Measurements from ENCODE around the gene MPI.

DNA sequence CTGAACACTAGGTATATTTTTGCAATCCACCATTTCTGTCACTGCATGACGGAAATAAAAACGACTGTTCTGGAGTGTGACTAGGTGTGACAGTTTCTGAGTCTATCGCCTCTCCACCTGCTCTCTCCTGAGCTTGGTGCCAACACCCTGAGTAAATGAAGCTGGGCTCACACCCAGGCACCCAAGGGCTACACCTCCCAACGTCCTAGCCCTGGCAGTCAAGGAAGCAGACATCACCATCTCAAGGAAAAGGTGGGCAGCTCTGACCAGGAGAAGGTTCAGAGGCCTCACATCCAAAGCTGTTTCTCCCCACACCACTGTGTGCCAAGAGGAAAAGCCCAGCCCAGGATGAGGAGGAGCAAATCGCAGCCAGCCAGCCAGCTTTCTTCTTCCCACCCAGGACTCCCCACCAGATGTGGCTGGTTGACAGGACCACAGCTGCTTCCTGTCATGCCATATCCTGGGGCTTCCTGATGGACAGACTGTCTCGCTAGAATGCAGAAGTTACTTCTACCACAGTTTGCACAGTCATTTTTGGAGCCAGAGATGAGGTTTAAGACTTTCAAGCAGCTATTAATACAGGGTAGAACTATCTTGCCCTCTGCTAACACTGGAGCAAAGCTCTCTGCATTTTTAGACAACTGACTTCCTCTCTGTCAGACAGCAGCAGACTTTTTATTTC, 20.0 kb upstream of the MPI start:
- TF ChIP-seq, protein P1, sequence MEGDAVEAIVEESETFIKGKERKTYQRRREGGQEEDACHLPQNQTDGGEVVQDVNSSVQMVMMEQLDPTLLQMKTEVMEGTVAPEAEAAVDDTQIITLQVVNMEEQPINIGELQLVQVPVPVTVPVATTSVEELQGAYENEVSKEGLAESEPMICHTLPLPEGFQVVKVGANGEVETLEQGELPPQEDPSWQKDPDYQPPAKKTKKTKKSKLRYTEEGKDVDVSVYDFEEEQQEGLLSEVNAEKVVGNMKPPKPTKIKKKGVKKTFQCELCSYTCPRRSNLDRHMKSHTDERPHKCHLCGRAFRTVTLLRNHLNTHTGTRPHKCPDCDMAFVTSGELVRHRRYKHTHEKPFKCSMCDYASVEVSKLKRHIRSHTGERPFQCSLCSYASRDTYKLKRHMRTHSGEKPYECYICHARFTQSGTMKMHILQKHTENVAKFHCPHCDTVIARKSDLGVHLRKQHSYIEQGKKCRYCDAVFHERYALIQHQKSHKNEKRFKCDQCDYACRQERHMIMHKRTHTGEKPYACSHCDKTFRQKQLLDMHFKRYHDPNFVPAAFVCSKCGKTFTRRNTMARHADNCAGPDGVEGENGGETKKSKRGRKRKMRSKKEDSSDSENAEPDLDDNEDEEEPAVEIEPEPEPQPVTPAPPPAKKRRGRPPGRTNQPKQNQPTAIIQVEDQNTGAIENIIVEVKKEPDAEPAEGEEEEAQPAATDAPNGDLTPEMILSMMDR (IDR thresholded peaks at IDR 0.05) = no peak
- no peak for TF ChIP-seq POLR2A (IDR thresholded peaks at IDR 0.05)

All from lower leg skin (tissue), 3 donors.